Activated CD4-positive, alpha-beta T cell treated with anti-CD3 and anti-CD28 coated beads for 1 hour (primary cell): ENCODE data around the gene ZACN.
A peak's percentile ranks its signal among the peaks of the same experiment; 100 is the strongest.
"Not testable (repeated sequence)": the region's sequence is repeated elsewhere in the genome, so short reads cannot be mapped to it uniquely, and the experiment has no call there.

Experiments
- DNase-seq: peaks from one replicate; pipeline ENCODE4 v3.0.0-alpha.2; 2020

Gene ZACN

DNA sequence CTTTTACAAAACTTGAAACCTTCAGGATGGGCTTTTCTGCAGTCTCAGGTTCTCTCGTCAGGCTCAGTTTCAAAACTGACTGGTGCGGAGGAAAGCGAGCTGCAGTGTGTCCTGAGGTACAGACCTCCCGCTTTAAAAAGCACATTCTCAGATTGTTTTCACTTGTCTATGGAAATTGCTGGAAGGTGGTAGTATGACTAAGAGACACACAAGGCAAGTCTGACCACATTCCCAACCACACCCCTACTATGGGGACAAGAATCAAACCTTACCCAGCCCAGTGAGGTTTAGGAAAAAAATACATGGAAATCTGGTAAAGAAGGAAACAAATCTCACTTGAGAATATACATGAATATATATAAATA is 24.9 kb upstream of the ZACN start:
- DNase-seq: no peak

DNA sequence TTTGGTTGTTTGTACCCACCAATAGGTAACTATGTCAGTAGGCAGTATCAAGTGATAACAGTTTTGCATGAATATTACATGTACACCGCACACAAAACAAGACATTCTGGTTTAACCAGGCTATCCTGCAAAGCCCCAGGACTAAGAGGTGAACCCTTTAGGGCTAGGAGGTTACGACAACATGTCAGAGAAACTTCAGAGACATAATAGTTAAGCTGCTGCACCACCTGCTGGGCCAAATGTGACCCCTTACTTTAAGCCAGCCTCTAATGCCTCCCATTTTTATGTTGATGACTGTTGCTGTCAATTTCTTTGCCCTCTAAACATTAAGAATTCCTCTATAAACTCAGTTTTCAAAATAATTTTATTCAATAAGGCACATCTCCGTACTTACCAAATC is 22.1 kb upstream of the ZACN start:
- no peak for DNase-seq

DNA sequence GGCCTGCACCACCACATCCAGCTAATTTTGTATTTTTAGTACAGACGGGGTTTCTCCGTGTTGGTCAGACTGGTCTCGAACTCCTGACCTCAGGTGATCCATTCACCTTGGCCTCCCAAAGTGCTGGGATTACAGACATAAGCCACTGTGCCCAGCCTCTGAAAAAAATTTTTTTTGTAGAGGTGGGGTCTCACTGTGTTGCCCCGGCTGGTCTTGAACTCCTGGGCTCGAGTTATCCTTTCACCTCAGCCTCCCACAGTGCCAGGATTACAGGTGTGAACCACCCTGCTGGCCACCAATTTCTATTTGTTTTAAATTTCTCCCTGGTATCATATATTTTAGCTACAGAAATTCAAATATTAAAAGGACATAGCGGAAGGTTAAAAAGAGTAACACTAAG is 20.7 kb upstream of the ZACN start:
- not testable (repeated sequence) for DNase-seq

DNA sequence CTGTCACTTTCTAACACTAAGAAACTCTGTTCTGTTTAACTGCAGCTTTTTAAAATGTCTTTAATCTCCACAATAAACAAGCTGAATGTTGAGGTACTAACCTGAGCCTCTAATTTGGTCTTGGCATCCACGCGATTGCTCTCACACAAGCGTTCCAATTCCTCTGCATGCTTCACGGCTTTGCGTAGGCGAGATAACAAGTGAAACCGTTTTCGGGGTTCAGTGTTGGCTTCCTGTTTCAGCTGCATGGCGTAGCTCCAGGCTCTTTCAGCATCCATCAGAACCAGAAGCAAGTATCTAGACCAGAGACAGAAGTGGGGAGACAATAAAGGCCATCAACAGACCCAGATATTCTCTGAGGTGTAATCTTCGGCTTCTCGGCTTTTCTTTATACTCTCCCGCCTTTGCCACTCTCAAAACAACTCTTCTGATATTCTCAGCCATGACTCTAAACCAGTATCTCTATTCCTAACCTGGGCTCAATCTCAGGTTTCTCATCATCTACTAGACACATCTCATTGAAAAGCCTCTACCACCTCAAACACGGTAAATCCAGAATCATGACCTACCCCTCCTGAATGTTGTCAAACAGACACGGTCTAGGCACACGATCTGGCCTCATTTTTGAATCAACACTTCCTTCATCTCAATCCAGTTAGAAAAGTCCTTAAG is 15.0 kb upstream of the ZACN start:
- DNase-seq: no peak

DNA sequence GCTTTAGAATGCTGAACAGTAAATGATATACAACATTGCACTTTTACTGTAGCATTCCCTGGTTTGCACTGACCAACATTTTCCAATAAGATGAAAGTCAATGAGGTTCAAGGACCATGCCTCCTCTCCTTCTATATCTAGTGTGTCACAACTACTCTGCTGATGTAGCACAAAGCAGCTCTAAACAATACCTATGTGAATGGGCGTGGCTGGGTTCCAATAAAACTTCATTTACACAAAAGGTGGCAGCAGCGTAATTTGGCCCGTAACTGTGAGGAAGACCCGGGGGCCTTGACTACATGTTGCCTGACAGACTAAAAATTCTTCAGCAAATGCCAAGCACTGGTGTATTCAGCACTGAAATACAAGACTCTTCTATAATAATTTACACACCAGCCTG is 13.2 kb upstream of the ZACN start:
- no peak for DNase-seq

DNA sequence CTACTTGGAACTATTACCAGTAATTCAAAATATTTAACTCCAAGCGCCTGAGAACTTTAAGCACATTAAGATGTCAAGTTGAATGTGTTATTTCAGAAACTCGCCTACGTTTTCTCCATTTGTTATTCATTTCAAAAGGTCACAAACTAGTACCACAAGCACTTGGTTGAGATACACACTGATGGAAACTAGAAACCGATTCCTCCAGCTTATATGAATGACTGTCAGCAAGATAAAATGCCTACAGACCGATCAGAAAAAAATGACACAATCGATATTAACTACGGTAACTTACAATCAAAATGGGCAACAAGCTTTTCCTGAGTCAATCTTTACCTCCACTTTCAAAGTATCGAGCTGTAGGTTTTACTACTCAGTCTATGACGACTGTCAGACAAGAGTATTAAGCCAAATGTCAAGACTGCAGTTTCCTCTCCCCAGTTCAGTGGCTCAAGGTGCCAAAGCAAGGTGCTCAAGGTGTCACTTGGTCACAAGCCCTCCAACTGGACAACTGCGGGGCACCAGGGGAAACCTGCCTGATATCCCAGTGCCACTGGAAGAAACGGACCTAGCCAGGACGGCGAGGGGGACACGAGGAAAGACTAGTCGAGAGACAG is 7.3 kb upstream of the ZACN start:
- no peak for DNase-seq

DNA sequence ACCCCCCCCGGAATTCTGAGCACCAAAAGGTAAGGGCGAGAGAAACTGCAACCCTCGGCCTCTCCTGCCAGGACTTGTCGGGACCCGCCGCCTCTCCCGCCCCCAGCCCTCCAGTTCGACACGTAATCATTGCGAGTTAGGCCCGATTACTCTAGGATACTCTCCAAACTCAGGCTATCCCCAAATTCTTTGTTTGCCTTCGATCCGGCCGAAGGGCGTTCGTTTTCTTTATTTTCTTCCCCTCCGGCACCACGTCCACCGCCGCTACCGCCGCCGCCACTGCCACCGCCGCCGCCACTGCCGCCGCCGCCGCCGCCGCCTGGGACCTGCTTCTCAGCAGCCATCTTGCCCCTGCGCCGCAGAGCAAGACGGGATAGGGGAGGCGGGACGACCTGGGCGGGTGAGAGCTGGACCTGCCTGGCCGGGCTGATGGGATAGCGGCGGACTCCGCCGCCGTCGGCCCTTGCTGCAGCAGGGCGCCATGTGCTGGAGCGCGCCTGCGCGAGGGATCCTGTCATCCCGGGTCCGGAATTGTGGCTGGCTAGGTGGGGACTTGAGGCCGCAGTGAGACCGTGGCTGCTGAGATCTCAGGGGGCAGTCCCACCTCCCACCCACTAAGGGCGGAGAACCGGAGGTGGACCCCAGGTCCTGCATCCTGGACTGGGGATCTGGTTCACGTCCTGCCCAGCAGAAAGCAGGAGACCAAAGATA is 6.7 kb upstream of the ZACN start, which contains the start of gene SRP68:
SRP68 (minus strand) TSS at position 370 of the 711 bp plus-strand sequence; CDS start at position 344, 26 bp downstream.
- peak; percentile 78 for DNase-seq

DNA sequence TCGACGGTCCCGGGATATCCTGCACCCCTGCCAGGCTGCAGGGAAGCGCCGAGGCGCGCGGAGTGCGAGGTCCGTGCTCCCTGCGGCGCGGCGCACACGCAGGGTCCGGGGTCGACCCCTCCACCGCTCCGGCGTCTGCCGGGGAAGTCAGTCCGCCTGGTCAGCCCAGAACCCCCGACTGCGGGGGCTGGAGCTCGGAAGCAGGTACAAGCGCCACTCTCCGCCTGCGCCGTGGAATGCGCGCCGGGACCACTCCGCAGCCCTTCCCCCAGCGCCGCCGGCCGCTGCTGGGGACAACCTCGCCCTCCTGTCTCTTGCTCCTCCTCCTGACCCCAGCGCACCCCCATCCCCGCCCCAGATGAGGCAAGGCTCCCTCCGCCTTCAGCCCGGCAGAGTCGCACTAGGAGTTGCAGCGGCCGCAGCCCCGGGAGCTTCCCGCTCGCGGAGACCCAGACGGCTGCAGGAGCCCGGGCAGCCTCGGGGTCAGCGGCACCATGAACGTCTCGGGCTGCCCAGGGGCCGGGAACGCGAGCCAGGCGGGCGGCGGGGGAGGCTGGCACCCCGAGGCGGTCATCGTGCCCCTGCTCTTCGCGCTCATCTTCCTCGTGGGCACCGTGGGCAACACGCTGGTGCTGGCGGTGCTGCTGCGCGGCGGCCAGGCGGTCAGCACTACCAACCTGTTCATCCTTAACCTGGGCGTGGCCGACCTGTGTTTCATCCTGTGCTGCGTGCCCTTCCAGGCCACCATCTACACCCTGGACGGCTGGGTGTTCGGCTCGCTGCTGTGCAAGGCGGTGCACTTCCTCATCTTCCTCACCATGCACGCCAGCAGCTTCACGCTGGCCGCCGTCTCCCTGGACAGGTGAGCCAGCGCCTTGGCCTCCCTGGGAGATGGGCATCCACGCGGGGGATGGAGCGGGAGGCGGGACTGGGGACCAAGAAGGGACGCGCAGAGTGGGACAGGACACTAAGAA is 4.3 kb upstream of the ZACN start, which contains the start of gene GALR2:
GALR2 (plus strand) TSS at position 392 of the 974 bp plus-strand sequence; CDS start at position 495, 103 bp downstream.
- no peak for DNase-seq

DNA sequence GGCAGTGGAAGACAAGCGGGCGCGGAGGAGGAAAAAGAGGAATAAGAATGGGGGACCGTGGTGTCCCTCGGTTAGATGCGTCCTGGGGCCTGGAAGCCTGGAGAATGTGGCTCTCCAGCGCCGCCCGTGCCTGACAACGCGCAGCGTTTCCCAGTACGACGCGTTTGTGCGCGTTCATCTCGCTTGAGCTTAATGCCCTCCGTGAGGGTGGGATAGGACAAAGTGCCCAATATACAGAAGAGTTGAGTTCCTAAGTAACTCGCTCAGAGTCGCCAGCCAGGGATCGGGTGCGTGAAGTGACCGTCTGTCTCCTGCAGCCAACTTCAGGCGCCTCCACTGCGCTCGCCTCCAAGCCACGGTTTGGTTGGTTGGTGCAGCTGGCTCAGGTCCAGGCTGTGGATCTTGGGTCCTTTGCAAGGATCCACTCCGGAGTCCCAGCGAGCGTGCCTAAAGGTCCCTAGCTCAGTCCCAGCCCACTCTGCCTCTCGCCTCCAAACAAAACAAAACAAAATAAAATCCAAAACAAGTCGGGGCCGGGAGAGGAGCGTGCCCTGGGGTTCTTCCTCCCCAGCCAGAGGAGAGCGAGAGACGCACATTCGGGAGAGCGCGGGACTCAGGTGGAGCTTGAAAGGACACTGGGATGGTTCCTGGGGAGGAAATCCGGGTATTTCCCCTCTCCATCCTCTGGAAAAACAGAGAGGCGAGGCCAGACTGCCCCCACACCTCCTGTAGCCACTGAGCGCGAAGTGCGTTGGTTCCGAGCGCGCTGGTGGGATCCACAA is 3.4 kb upstream of the ZACN start:
- DNase-seq: no peak

DNA sequence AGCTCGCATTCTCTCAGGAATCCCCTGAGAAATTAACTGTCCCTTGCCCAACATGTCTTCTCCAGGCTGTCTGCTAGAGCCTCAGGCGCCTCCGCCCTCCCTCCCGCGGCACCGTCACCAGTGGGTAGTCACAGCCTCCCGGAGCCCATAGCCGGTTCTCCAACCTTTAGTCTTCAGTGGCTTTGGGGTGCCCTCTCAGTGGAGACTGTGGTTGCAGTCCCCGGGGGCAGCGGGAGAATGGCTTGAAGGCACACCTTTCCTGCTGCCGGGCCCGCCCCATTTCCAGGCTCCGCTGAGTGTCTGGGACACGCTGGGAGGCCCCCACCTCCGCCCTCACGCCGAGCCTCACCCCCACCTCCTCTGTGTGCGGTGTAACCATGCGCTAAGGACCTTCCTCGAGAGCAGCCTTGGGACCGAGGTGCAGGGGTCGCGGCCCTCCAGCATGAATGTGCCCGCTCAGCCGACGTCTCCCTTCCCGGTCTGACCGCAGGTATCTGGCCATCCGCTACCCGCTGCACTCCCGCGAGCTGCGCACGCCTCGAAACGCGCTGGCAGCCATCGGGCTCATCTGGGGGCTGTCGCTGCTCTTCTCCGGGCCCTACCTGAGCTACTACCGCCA is 2.7 kb upstream of the ZACN start:
- no peak for DNase-seq

DNA sequence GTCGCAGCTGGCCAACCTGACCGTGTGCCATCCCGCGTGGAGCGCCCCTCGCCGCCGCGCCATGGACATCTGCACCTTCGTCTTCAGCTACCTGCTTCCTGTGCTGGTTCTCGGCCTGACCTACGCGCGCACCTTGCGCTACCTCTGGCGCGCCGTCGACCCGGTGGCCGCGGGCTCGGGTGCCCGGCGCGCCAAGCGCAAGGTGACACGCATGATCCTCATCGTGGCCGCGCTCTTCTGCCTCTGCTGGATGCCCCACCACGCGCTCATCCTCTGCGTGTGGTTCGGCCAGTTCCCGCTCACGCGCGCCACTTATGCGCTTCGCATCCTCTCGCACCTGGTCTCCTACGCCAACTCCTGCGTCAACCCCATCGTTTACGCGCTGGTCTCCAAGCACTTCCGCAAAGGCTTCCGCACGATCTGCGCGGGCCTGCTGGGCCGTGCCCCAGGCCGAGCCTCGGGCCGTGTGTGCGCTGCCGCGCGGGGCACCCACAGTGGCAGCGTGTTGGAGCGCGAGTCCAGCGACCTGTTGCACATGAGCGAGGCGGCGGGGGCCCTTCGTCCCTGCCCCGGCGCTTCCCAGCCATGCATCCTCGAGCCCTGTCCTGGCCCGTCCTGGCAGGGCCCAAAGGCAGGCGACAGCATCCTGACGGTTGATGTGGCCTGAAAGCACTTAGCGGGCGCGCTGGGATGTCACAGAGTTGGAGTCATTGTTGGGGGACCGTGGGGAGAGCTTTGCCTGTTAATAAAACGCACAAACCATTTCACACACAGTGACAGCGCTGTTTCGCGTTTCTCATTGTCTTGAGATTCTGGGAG is 2.0 kb upstream of the ZACN start:
- no peak for DNase-seq

DNA sequence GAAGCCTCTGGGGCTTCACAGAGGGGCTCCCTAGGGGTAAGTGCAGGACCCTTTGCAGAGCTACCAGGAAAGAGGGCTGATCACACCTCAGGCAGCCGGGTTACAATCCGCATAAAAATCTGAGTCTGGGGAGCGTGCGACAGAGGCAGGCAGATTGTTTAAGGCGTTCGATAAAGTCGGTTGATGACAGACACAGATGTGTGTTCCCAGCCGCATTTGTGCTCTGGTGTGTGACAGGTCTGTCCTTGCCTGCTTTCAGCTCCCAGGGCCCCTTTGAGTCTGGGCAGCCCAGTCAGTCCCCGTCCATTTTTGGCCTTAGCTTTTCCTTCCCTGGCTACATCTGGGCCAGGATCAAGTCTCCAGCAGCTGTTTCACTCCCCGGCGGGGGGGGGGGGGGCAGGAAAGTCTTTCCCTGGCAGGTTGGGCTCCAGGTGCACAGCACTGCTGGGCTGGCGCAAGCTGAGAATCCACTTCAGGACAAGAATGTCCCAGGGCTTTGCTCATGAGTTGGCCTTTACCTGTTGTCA is 1.3 kb upstream of the ZACN start:
- no peak for DNase-seq

DNA sequence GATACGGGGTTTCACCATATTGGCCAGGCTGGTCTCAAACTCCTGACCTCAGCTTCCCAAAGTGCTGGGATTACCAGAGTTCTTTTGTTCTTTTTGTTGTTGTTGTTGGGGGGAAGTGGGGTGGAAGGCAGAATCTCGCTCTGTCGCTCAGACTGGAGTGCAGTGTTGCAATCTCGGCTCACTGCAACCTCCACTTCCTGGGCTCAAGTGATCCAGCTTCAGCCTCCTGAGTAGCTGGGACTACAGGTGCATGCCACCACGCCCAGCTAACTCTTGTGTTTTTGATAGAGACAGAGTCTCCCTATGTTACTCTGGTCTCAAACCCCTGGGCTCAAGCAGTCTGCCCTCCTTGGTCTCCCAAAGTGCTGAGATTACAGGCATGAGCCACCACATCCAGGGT is 612 bp upstream of the ZACN start:
- DNase-seq: not testable (repeated sequence)

DNA sequence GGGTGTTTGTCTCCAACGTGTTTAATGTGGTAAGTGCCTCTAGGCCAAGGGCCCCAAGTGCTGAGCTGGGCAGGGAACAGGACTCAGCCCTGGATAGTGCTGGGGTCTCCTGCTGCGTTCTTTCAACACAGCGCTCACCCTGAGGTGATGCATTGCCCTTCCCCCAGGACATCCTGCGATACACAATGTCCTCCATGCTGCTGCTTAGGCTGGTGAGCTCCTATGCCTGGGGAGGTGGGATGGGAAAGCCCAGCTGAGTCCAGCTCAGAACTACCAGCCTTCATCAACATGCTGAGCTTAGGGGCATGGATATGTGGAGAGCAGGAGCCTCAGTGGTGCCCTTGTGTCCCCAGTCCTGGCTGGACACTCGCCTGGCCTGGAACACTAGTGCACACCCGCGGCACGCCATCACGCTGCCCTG is 563 bp downstream of the ZACN start:
- DNase-seq: no peak

DNA sequence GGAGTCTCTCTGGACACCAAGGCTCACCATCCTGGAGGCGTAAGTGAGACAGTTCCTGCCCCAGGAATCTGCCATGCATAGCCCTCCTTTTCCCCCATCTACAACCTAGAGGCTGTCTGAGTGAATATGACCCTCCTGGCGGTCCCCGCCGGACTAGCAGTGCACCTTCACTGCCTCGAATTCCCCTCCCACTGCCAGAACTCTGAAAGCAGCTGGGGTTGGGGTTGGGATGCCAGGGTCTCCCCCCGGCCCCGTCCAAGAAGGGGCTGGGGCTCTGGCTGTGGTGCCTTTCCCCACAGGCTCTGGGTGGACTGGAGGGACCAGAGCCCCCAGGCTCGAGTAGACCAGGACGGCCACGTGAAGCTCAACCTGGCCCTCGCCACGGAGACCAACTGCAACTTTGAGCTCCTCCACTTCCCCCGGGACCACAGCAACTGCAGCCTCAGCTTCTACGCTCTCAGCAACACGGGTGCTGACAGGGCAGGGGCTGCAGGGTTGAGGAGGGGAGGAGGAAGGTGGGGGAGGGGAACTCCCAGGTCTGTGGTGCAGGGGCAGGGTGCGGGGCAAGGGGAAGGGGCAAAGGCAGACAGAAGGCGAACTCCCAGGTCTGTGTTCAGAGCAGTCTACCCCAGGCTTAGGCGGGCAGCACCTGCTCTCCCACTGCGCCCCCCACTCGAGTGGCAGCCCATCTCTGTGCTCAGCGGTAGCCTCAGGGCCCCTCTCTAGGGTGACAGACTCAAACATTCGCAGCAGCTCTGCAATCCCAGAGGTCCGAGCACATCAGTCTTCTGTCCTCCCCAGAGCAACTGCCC is 1.2 kb downstream of the ZACN start:
- DNase-seq: no peak

DNA sequence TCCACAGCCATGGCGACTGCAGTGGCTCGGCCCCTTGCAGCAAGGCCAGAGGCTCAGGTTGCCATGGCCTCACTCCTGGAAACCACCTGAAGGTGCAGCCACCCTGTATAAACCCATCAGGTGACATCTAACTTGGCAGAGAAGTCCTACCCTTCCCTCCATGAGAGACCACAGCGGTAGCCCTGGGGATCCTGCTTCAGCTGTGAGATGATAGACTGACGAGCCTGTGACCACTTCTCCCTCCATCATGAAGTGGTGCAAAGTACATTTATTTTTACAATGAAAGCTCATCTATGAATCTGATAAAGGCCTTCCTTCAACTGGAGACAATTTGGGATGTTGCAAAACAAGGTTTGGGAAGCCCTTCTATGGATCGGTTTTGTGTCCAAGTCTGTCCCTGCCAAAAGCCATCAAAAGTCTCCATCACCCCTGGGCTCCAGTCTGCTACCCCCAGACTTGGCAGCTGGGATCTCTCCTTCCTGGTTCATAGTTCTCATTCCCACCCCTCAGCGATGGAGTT is 1.8 kb downstream of the ZACN start:
- DNase-seq: no peak

DNA sequence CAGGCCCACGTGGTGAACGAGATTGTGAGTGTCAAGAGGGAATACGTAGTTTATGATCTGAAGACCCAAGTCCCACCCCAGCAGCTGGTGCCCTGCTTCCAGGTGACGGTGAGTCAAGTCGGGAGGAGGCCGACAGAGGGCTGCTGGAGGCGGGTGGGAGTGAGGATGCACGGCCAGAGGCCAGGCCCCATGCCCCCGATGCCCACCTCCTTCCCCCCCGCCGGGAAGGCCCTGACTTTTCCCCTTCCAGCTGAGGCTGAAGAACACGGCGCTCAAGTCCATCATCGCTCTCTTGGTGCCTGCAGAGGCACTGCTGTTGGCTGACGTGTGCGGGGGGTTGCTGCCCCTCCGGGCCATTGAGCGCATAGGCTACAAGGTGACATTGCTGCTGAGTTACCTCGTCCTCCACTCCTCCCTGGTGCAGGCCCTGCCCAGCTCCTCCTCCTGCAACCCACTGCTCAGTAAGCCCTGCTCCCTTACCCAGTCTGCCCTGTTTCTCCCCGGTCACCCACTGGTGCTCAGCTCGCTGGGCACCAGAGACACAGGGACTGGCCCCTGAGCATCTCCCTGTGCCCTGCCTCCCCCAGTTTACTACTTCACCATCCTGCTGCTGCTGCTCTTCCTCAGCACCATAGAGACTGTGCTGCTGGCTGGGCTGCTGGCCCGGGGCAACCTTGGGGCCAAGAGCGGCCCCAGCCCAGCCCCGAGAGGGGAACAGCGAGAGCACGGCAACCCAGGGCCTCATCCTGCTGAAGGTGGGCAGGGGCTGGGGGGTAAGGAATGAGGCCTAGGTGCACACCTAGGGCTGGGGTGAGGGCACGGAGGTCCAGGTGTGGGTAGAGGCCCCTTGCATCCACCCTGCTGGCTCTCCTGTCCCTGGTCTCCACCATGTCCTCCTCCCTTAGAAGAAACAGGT is 2.6 kb downstream of the ZACN start:
- DNase-seq: no peak
